ENCODE measurements around the gene FERD3L.
"Not testable (repeated sequence)": the region's sequence is repeated elsewhere in the genome, so short reads cannot be mapped to it uniquely, and the experiment has no call there.

Gene FERD3L
- long read RNA-seq: 0 reads

- TF ChIP-seq REST (IDR thresholded peaks at IDR 0.05; ENCODE audit: insufficient replicate concordance, low read depth) (no peak), SPI1 (IDR thresholded peaks at IDR 0.05; ENCODE audit: borderline replicate concordance, low read depth) (no peak), CTCF (IDR thresholded peaks at IDR 0.05; ENCODE audit: insufficient read depth, low read length) (no peak)
- no peak within 1 kb of the TSS for H3K4me3 ChIP-seq (replicated peaks; ENCODE audit: insufficient read depth, low read length)
- DNase-seq (ENCODE audit: low read depth in 1 of 2, low spot score in 1 of 2): no peak
- no peak within 1 kb of the TSS for H3K27ac ChIP-seq (replicated peaks)
- peaks cover 16% of the 10 kb centered on the region for H3K27me3 ChIP-seq (ENCODE audit: insufficient read depth, poor library complexity, severe bottlenecking)
Observed at GRCh38 chr7:19144661-19145433, at the start of gene FERD3L. Gene FERD3L (minus strand): TSS chr7:19145421. CDS start chr7:19145362, 59 bp downstream.

GRCh38 chr7:19194417-19194816, 49.2 kb upstream of the FERD3L start:
- not testable (repeated sequence) for DNase-seq (ENCODE audit: low read depth in 1 of 2, low spot score in 1 of 2)

GRCh38 chr7:19181634-19182033, 36.4 kb upstream of the FERD3L start:
- TF ChIP-seq GABPA (IDR thresholded peaks at IDR 0.05; ENCODE audit: low read depth) (no peak), CTCF (IDR thresholded peaks at IDR 0.05; ENCODE audit: insufficient read depth, low read length) (no peak), REST (IDR thresholded peaks at IDR 0.05; ENCODE audit: insufficient replicate concordance, low read depth) (no peak), SPI1 (IDR thresholded peaks at IDR 0.05; ENCODE audit: borderline replicate concordance, low read depth) (no peak), POLR2AphosphoS5 (IDR thresholded peaks at IDR 0.05; ENCODE audit: low read depth) (no peak)
- Histone ChIP-seq H3K27ac (replicated peaks) (no peak overlapping the region), H3K27me3 (ENCODE audit: insufficient read depth, poor library complexity, severe bottlenecking) (no peaks in the 10 kb centered on the region), H3K4me3 (replicated peaks; ENCODE audit: insufficient read depth, low read length) (no peak overlapping the region)
- no peak for DNase-seq (ENCODE audit: low read depth in 1 of 2, low spot score in 1 of 2)

More at GRCh38 chr7:19194417-19194816, 49.2 kb upstream of the FERD3L start:
- not testable (repeated sequence) for H3K4me3 ChIP-seq (replicated peaks; ENCODE audit: insufficient read depth, low read length); H3K27ac ChIP-seq (replicated peaks); H3K27me3 ChIP-seq (ENCODE audit: insufficient read depth, poor library complexity, severe bottlenecking)

- no peaks in the 10 kb centered on the region for H3K27me3 ChIP-seq (ENCODE audit: insufficient read depth, poor library complexity, severe bottlenecking)
- no peak overlapping the region for H3K4me3 ChIP-seq (replicated peaks; ENCODE audit: insufficient read depth, low read length)
- DNase-seq (ENCODE audit: low read depth in 1 of 2, low spot score in 1 of 2): no peak
- no peak overlapping the region for H3K27ac ChIP-seq (replicated peaks)
- no peak for TF ChIP-seq REST (IDR thresholded peaks at IDR 0.05; ENCODE audit: insufficient replicate concordance, low read depth)
- no peak for TF ChIP-seq CTCF (IDR thresholded peaks at IDR 0.05; ENCODE audit: insufficient read depth, low read length)
- no peak for TF ChIP-seq GABPA (IDR thresholded peaks at IDR 0.05; ENCODE audit: low read depth)
- no peak for TF ChIP-seq POLR2AphosphoS5 (IDR thresholded peaks at IDR 0.05; ENCODE audit: low read depth)
- TF ChIP-seq SPI1 (IDR thresholded peaks at IDR 0.05; ENCODE audit: borderline replicate concordance, low read depth): no peak
Observed at GRCh38 chr7:19178595-19178994, 33.4 kb upstream of the FERD3L start.
